HepG2 (cell line): ENCODE measurements around the gene FHL5. TPM values are rescaled to one million over a fixed set of nuclear protein-coding genes. Genes with fewer than 3 reads are reported as not detected.

Source experiments
- MAFF ChIP-seq: IDR thresholded peaks from 2 replicates; pipeline ENCODE4 v1.6.1; 2011; ENCODE audit warnings: low read depth, low read length, improper control_type of control experiment
- RELA ChIP-seq: sonication (generic); formaldehyde crosslinking; IDR thresholded peaks from 2 replicates; pipeline ENCODE4 v1.4.0; 2020; ENCODE audit warnings: missing genetic modification reagents
- ZNF292 ChIP-seq: sonication (generic); formaldehyde crosslinking; IDR thresholded peaks from 2 replicates; pipeline ENCODE4 v1.8.1; 2022; ENCODE audit warnings: mild to moderate bottlenecking, low read depth, missing genetic modification reagents, borderline replicate concordance
- ZNF296 ChIP-seq: sonication (generic); formaldehyde crosslinking; conservative IDR thresholded peaks from 2 replicates; pipeline ENCODE4 v1.5.0; 2020; ENCODE audit warnings: mild to moderate bottlenecking, missing genetic modification reagents
- ZNF557 ChIP-seq: sonication (generic); formaldehyde crosslinking; IDR thresholded peaks from 2 replicates; pipeline ENCODE4 v1.4.0; 2020; ENCODE audit warnings: missing genetic modification reagents
- ZNF773 ChIP-seq: sonication (generic); formaldehyde crosslinking; IDR thresholded peaks from 2 replicates; pipeline ENCODE4 v1.4.0; 2020; ENCODE audit warnings: missing genetic modification reagents, borderline replicate concordance
- ZSCAN31 ChIP-seq: sonication (generic); formaldehyde crosslinking; IDR thresholded peaks from 2 replicates; pipeline ENCODE4 v1.5.0; 2020; ENCODE audit warnings: low read depth, mild to moderate bottlenecking, missing genetic modification reagents
- polyA plus RNA-seq, 8 experiments: library from polyadenylated mRNA; depleted of rRNA in 3 of 8; stranded (reverse) in 7 of 8; unstranded in 1 of 8; fragments of >200 nt; fragmentation: Illumina TruSeq in 4 of 8; extraction: Trizol in 4 of 8; gene quantifications; 2 replicates each; pipeline versions ENCODE4 v1.2.1 to v1.2.3, GENCODE V29; 2011 to 2016; ENCODE audit warnings: low read depth in 4 of 8, missing spikeins in 1 of 8, mixed read lengths in 1 of 8; ENCODE audit not compliant: insufficient read depth in 1 of 8
- total RNA-seq, 5 experiments: library from RNA; depleted of rRNA; stranded (reverse); fragments of >200 nt; fragmentation: Illumina TruSeq; extraction: Trizol; gene quantifications; 2 replicates each; pipeline ENCODE4 v1.2.3, GENCODE V29; 2016; ENCODE audit warnings: low read depth in 1 of 5
- TF ChIP-seq, protein P1 (sequence below): sonication (generic); formaldehyde crosslinking; IDR thresholded peaks from 2 replicates; pipeline ENCODE4 v1.8.0; 2022; ENCODE audit warnings: mild to moderate bottlenecking, missing genetic modification reagents
- TF ChIP-seq, protein P2 (sequence below): sonication (generic); formaldehyde crosslinking; conservative IDR thresholded peaks from 2 replicates; pipeline ENCODE4 v1.8.0; 2022; ENCODE audit warnings: mild to moderate bottlenecking, moderate library complexity, missing genetic modification reagents

Gene FHL5
- total and polyA plus RNA-seq, 2 of the 13 experiments (the other 11 are each of a cell fraction or from before 2014, with no cell fraction given) = not detected

DNA sequence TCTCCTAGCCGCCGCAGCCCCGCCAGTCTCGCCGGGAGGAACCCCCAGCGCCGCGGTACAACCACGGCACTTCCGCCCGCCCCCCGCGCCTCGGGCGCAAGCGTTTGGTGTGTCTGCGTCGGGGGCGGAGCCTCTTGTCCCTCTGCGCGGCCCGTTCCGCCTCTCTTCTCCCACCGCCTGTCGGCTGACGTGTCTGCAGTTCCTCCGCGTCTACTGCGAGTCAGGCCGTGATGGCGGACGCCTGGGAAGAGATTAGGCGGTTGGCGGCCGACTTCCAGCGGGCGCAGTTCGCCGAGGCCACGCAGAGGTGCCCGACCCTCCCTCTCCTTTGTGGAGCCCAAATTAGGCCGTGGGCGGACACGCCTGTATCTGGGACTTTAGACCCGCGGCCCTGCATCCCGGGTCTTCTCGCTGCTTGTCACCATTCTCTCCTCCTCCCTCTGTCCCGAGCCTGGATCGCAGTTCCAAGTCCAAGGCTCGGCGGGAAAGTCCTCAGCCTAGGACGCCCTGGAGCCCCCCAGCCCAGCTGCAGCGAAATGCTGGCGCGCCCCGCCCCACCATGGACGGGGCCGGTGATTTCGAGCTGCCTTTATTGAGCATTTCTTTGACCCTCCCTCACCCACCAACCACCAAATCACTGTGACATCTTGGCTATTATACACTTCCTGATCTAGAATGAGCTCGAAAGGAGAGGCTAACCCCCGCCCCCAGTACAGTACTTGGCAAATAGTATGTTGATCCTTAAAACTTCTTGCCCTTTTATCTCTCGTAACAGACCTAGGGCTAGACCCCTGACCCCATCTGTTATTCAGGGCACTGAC lies 41.1 kb upstream of the FHL5 start, which contains the start of gene UFL1 (continued):
- TF ChIP-seq, protein P1, sequence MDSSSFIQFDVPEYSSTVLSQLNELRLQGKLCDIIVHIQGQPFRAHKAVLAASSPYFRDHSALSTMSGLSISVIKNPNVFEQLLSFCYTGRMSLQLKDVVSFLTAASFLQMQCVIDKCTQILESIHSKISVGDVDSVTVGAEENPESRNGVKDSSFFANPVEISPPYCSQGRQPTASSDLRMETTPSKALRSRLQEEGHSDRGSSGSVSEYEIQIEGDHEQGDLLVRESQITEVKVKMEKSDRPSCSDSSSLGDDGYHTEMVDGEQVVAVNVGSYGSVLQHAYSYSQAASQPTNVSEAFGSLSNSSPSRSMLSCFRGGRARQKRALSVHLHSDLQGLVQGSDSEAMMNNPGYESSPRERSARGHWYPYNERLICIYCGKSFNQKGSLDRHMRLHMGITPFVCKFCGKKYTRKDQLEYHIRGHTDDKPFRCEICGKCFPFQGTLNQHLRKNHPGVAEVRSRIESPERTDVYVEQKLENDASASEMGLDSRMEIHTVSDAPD (CRISPR knock-in tag) = peak; percentile 56; the same call in 1 of the 2 replicates
- TF ChIP-seq ZNF292 (peak; percentile 96), MAFF (no peak), ZNF557 (CRISPR knock-in tag) (no peak), ZNF296 (no peak), RELA (no peak), ZNF773 (no peak; the same call in 1 of the 2 replicates), ZSCAN31 (CRISPR knock-in tag) (peak; percentile 56; the same call in 1 of the 2 replicates)
- TF ChIP-seq, protein P2, sequence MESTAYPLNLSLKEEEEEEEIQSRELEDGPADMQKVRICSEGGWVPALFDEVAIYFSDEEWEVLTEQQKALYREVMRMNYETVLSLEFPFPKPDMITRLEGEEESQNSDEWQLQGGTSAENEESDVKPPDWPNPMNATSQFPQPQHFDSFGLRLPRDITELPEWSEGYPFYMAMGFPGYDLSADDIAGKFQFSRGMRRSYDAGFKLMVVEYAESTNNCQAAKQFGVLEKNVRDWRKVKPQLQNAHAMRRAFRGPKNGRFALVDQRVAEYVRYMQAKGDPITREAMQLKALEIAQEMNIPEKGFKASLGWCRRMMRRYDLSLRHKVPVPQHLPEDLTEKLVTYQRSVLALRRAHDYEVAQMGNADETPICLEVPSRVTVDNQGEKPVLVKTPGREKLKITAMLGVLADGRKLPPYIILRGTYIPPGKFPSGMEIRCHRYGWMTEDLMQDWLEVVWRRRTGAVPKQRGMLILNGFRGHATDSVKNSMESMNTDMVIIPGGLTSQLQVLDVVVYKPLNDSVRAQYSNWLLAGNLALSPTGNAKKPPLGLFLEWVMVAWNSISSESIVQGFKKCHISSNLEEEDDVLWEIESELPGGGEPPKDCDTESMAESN = peak; percentile 97
